Regular cardiac myocyte (primary cell): Measurements from ENCODE around the gene ETF1. TPM values are rescaled to one million over a fixed set of nuclear protein-coding genes. Genes with fewer than 3 reads are reported as not detected.

Source experiments
- total RNA-seq: library from RNA; depleted of rRNA; stranded (reverse); fragments of >200 nt; gene quantifications from 2 replicates; pipeline ENCODE4 v1.2.3, GENCODE V29; 2014

ETF1 gene
- total RNA-seq = 146 and 179 TPM in 2 replicates

DNA sequence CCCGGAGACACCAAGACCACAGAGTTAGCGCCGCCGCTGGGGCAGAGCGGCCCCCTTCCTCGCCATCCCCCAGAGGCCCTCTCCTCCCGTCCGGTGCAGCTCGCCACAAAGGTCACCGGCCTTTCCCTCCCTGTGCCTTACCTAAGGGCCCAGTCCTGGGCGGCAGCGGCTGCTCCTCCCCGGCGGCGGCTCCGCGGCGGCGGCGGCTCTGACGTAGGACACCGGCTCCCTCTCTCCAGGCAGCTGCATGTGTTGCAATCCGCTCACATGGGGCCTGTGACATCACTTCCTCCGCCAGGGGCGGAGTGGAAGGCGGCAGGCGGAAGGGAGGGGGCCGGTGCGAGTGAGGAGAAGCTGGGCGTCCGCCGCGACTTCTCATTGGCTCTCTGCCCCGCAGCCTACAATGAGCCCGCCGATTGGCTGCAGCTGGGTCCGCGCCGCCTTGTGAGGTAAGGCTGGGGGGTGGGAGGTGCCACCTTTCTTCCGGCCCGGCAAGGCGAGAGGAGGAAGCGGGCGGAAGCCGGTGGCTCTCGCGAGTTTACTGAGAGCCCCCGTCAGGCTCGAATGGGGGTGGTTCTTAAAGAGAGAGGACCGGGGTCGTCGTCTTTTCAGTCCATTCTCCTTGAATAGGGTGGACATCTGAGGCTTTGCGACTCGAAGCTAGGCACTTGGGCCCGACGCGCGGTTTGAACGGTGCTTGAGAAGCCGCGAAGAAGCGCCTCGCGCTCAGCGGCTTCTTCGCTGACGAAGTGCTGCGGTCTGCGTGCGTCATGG lies at the start of gene ETF1:
TSS of gene ETF1 (minus strand) at position 281 of the 774 bp plus-strand sequence. CDS start 318 bp downstream, outside the sequence.

GRCh38 chr5:138575194-138576015 lies 32.4 kb upstream of the ETF1 start, which contains the start of gene HSPA9:
Gene HSPA9, minus strand, starts transcription at chr5:138575401. Its CDS starts 83 bp downstream, at chr5:138575318.

DNA sequence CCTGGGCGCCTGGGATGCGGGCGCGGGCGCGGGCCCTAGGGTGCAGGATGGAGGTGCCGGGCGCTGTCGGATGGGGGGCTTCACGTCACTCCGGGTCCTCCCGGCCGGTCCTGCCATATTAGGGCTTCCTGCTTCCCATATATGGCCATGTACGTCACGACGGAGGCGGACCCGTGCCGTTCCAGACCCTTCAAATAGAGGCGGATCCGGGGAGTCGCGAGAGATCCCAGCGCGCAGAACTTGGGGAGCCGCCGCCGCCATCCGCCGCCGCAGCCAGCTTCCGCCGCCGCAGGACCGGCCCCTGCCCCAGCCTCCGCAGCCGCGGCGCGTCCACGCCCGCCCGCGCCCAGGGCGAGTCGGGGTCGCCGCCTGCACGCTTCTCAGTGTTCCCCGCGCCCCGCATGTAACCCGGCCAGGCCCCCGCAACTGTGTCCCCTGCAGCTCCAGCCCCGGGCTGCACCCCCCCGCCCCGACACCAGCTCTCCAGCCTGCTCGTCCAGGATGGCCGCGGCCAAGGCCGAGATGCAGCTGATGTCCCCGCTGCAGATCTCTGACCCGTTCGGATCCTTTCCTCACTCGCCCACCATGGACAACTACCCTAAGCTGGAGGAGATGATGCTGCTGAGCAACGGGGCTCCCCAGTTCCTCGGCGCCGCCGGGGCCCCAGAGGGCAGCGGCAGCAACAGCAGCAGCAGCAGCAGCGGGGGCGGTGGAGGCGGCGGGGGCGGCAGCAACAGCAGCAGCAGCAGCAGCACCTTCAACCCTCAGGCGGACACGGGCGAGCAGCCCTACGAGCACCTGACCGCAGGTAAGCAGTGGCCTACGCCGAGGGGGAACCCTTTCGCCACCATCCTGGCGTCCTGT lies 77.5 kb downstream of the ETF1 start, which contains the start of gene EGR1:
TSS of gene EGR1 (plus strand) at position 219 of the 864 bp plus-strand sequence. CDS start at position 502, 283 bp downstream.

Other genes with a start within 250 kb of the ETF1 start
- gene CDC25C, start 211.4 kb downstream of the ETF1 start, total RNA-seq = 1.1 and 9.0 TPM in 2 replicates
- 22.8 and 25.9 TPM in 2 replicates for gene FAM53C, start 205.0 kb downstream of the ETF1 start, total RNA-seq
- gene KDM3B, start 190.6 kb downstream of the ETF1 start, total RNA-seq = 28.8 and 32.4 TPM in 2 replicates
- gene REEP2, start 104.2 kb downstream of the ETF1 start, total RNA-seq = 7.5 and 9.3 TPM in 2 replicates
- gene EGR1, start 77.8 kb downstream of the ETF1 start, total RNA-seq = 2.3 and 3.3 TPM in 2 replicates
- 438 TPM in 2 replicates for gene HSPA9, start 32.2 kb upstream of the ETF1 start, total RNA-seq
- gene CTNNA1, start 210.2 kb upstream of the ETF1 start, total RNA-seq = 408 and 457 TPM in 2 replicates